Stimulated activated CD4-positive, alpha-beta T cell treated with anti-CD3 and anti-CD28 coated beads, Interleukin-1b, Interleukin-23, amount 100 ng/mL, for 4 hours (primary cell): Measurements from ENCODE around the gene OR8B3.
A peak's percentile ranks its signal among the peaks of the same experiment; 100 is the strongest.
"Not testable (repeated sequence)": the region's sequence is repeated elsewhere in the genome, so short reads cannot be mapped to it uniquely, and the experiment has no call there.

Source experiments
- DNase-seq, 2 donors: peaks; one replicate each; pipeline ENCODE4 v3.0.0-alpha.2; 2020; ENCODE audit warnings: low read depth in 2 of 2

The OR8B3 gene

DNA sequence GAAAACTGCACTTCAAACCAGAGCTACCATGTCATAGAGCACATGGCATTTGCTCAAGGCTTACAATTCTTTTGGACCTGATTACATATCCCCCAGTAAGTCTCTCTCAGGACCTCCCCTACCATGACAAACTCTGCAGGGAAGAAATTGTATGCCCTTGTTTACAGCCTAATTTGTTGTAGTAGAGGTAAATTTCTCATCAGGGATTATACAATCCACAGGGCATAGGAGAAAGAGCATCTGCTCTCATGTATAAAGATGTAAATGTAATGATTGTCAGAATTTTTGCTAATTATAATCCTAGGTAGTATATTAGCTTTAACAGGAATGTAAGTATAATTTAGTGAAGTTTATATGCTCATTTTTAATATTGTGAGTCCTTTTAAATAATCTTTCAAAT lies at the start of gene OR8B3:
TSS of gene OR8B3 (minus strand) at position 101 of the 400 bp plus-strand sequence. CDS start 1,673 bp downstream, outside the sequence.
- DNase-seq: no peak

DNA sequence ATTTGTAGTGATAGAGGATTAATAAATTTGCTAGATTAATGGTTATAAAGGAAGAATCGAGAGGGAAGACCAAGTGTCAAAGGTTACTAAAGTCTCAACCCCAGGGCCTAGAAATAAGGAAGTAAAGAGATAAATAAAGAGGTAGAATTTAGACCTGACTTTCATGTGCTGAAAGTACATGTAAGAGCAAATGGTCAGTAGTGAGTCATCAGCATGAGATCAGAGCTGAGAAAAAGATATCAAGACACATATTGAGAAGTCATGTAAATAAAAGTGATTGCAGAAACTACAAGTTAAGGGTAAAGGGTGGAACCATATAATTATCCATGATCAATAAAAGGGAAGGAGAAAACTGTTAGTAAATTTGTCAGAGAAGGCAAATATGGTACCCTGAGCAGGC lies 48.1 kb upstream of the OR8B3 start:
- no peak for DNase-seq

DNA sequence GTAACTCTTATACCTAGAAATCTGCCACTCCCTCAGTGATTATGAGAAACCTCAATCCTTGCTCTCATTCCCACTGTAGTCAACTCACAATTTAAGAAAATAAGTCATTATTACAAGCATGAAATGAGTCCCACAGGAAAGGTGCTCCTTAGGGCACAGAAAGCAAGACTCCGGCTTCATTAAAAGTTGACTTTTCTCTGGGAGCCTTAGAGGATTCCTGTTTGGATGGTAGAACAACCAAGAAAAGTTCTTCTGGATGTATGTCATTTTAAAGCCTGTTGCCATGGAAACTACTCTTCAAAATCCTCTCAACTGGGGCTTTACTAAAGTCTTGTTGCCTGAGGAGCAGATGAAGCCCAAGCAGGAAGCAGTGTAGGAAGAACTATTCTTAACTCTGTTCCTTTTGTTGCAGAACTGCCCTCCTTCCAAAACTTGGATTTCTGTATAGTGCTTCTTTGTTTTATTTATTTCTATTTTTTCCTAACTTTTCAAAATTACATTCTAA lies 46.9 kb upstream of the OR8B3 start, which contains the start of gene OR8B8:
TSS of gene OR8B8 (minus strand) at position 51 of the 505 bp plus-strand sequence. CDS start 4,611 bp downstream, outside the sequence.
- DNase-seq: no peak

- DNase-seq: no peak
These were observed 44.0 kb upstream of the OR8B3 start for GRCh38 chr11:124442847-124443246.

DNA sequence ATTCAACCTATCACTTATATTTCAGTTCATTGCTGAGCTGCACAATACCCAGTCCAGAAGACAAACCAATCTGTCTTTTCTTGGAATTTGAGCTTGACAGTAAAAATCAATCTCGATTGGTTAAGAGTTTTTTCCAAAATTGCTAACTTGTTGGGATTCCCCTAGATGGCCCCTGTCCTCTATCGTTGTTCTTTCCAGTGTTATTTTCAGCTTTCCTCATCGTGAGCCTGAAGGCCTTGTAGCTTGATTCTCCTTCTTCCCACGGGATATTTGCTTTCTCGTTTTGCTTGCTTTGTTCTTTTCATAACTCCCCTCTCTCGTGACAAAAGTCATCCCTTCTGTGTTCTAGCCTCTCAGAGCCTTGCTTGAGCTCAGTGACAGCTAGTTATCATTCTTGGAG lies 43.6 kb upstream of the OR8B3 start:
- DNase-seq: no peak

DNA sequence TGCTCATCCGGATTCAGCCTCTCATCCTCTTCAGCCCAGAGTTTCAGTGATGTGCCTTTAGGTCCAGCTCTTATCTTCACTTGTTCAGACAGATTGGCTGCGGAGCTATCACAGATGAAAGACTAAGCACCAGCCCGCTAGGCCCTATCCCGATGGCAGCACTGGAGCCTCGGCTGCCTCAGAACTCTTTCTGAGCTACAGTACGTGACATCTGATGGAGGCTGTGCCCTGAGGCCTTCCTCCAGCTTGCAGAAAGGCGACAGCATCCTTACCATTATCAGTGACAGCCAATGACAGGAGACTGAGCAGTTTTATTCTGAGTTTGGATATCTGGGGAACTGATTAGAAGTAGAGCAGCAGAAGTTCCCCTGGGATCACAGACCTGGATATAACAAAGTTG lies 42.7 kb upstream of the OR8B3 start:
- DNase-seq: no peak

- no peak for DNase-seq
These were observed 42.3 kb upstream of the OR8B3 start for GRCh38 chr11:124441081-124441480.

- no peak for DNase-seq
These were observed 41.8 kb upstream of the OR8B3 start for GRCh38 chr11:124440608-124441007.

GRCh38 chr11:124434699-124435098 lies 35.9 kb upstream of the OR8B3 start:
- no peak for DNase-seq

GRCh38 chr11:124429599-124429998 lies 30.8 kb upstream of the OR8B3 start:
- DNase-seq: no peak

DNA sequence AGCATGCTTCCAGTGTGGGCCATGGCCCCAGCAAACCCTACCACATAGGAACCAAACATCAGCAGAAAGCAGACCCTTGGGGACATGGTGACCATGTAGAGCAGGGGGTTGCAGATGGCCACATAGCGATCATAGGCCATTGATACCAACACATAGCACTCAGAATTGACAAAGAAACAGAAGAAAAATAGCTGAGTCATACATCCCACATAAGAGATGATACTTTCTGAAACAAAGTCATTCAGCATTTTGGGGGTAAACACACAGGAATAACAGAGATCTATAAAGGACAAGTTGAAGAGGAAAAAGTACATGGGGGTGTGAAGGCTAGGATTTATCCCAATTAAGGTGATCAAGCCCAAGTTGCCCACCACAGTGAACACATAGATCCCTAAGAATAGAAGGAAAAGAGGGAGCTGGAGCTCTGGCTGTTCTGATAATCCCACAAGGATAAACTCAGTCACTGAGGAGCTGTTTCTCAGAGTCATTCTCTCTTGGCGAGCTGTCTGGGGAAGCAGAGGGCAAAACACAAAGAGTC lies 25.6 kb upstream of the OR8B3 start, which contains the start of gene OR8B4:
TSS of gene OR8B4 (minus strand) at position 488 of the 538 bp plus-strand sequence. CDS start at position 488, 0 bp downstream.
- no peak for DNase-seq

DNA sequence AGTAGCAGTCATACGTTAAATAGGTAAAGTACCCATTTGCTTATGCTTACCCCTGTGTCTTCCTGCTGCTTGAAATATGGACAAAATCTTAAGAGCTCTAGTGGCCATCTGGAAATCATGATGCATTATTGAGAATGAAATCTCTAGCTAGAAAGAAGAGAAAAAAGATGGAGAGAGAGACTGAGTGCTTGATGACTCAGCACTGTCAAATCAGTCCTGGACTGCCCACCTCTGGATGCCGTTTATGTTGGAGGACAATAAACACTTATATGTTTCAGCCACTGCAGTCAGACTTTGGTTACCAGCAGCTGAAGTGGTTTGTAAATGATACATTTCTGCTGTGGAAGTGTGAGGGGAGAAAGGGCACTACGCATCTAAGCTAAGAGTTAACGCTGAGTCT lies 22.2 kb upstream of the OR8B3 start:
- no peak for DNase-seq

GRCh38 chr11:124415356-124415923 lies 16.6 kb upstream of the OR8B3 start:
- no peak for DNase-seq

DNA sequence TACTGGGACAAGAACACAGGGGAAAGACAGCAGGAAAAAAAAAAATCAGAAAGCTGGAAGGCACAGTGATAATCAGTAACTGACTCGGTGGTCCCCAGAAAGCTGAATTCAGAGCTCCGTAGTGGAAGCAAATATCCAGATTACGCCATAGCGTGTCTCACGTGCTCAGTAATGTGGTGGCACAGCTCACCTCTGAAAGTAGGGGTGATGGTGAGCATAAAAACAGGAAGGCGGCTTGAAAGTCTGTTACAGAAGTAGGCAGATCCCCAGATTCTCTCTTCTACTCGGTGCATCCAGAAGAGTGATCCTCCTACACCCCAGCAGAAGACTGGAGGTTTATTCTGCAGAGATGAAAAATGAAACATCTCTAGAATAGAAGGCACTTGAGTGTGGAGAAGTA lies 11.1 kb upstream of the OR8B3 start:
- DNase-seq: no peak

- DNase-seq: no peak
These were observed 6.8 kb upstream of the OR8B3 start for GRCh38 chr11:124405581-124405980.

- not testable (repeated sequence) for DNase-seq
These were observed 4.4 kb upstream of the OR8B3 start for GRCh38 chr11:124403186-124403585.

GRCh38 chr11:124402326-124402922 lies 3.6 kb upstream of the OR8B3 start:
- peak; percentile 6 to 18 for DNase-seq

DNA sequence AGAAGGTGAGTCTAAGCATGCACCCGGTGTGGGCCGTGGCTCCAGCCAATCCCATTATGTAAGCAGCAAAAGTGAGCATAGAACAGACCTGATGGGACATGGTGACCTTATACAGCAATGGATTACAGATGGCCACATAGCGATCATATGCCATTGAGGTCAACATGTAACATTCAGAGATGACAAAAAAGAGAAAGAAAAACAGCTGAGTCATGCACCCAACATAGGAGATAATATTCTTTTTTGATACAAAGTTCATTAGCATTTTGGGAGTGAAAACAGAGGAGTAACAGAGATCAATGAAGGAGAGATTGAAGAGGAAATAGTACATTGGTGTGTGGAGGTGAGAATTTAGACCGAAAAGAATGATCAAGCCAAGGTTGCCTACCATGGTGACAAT lies 2.0 kb downstream of the OR8B3 start:
- DNase-seq: not testable (repeated sequence)

DNA sequence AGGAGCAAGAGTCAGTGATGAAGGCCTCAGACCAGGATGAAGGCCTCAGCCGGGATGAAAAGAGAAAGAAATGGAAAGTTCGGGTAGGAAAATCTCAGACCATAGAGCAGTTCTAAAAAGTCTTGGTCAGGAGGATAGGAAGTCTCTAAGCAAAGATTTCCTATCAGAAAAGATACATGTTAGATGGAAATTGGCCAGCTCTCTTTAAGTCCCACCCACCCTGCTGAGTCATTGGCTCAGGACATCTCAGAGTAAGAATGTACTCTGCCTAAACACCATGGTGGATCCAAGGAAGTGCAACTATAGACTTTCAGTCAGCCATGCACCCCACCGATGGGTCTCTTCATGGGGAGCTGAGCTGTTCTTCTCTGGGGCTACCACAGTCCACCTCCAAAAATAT lies 4.4 kb downstream of the OR8B3 start:
- DNase-seq: no peak

- DNase-seq: no peak
These were observed 14.4 kb downstream of the OR8B3 start, which contains the start of gene OR8B2 for GRCh38 chr11:124384399-124384798. Gene OR8B2, minus strand, starts transcription at chr11:124384499. Its CDS starts 1,156 bp downstream, at chr11:124383343.

DNA sequence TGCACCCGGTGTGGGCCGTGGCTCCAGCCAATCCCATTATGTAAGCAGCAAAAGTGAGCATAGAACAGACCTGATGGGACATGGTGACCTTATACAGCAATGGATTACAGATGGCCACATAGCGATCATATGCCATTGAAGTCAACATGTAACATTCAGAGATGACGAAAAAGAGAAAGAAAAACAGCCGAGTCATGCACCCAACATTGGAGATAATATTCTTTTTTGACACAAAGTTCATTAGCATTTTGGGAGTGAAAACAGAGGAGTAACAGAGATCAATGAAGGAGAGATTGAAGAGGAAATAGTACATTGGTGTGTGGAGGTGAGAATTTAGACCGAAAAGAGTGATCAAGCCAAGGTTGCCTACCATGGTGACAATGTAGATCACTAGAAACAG lies 16.0 kb downstream of the OR8B3 start:
- DNase-seq: not testable (repeated sequence)

GRCh38 chr11:124380585-124380984 lies 18.2 kb downstream of the OR8B3 start:
- no peak for DNase-seq

DNA sequence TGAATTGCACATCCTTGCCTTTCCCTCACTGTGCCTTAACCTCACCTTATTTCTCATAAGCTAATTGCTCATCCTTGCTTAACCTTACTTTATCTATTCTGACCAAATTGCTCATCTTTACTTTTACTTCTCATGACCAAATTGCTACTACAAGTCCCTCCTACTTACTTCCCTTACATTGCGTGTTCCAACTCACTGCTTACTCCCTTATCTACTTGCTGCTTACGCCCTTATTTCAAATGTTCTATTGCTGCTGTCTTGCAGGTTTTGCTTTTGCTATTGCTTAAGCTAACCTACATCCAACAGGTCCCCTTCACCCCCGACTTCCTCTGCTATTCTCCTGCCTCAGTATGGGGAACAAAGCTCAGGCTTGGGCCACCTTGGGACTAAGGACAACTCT lies 22.5 kb downstream of the OR8B3 start:
- no peak for DNase-seq
